NCI-H460 (cell line): ENCODE results near the gene LDLRAD4. TPM values are rescaled to one million over a fixed set of nuclear protein-coding genes. Genes with fewer than 3 reads are reported as not detected.
"Not testable (repeated sequence)": the region's sequence is repeated elsewhere in the genome, so short reads cannot be mapped to it uniquely, and the experiment has no call there.

Source experiments
- DNase-seq: peaks from one replicate; pipeline ENCODE4 v3.0.0-alpha.2; 2016; ENCODE audit warnings: low read depth; ENCODE audit errors: extremely low read depth
- total RNA-seq: library from RNA; depleted of rRNA; stranded (reverse); fragments of >200 nt; shearing (Covaris generic); gene quantifications from 2 replicates; pipeline ENCODE4 v1.2.3, GENCODE V29; 2014

LDLRAD4 gene
- total RNA-seq, 1 experiment from 2014 or later, result not detected

DNA sequence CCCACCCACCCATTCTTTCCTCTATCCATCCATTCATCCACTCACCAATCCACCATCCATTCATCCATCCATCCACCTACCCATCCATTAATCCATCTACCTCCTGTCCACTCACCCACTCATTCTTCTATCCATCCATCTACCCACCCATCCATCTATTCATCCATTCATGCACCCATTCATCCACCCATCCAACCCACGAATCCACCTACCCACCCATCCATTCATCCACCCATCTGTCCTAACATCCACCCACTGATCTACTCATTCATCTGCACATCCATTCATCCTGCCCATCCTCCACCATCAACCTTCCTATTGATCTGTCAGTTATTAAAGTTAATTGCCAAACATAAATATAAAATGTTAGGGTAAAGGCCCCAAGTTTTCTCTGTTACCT lies 25.6 kb downstream of the LDLRAD4 start:
- DNase-seq, result no peak

DNA sequence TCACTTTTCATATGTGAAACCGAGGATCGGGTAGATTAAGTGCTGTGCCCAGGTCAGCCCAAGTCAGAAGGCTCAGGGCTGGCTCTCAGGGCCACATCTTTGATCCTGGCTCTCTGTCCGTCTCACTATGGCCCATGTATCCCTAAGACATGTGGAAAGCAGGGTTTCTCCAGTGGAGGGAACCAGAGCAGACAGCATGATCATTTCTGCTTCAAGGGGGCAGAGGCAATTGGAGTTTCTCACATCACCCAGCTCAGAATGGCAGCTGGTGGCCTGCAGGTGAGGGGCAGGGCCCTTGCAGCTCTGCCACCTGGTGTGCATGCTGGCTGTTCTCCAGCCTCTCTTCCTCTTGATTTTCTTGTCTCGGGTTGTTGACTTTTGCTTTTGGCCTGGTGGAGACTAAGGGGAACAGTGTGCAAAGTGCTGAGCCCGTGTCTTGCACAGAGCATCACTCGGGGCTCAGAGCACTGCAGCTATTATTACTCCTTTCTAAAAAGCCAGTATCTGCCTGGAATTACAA lies 27.0 kb downstream of the LDLRAD4 start:
- no peak for DNase-seq

DNA sequence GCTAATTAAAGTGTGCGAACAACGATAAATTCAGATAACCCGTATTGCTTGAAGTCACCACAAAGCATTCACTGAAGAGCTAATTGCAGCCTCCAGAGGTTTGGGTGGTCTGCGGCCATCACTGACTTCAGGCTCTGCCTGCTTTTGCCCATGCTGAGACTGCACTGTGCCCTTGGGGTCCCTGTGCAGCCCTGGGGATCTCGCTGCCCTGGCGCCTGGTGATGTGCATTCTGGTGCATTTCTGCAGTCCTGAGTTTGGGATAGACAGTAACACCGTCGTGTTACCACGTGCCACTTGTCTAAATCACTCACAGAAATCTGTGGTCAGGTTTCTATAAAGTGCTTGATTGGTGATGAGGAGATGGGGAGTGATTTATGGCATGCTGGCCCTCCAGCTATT lies 27.6 kb downstream of the LDLRAD4 start:
- DNase-seq, result no peak

DNA sequence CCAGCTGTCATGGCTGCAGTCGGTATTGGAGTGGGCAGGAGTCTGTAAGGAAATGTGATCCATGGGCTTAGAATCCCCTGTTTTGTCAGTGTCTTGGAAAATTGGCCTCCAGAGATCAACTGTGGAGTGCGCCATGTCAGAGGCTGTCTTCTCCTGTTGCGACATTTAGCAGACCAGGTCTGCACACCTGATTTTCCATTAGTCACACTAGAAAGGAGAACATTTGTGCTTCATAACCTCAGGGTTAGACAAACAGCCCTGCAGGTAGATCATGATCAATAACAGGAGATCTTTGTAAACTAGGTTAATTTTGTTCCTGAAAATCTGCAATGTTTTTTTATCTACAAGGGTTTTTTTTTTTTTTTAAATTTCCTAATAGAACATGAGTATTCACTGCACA lies 28.0 kb downstream of the LDLRAD4 start:
- DNase-seq, result no peak

DNA sequence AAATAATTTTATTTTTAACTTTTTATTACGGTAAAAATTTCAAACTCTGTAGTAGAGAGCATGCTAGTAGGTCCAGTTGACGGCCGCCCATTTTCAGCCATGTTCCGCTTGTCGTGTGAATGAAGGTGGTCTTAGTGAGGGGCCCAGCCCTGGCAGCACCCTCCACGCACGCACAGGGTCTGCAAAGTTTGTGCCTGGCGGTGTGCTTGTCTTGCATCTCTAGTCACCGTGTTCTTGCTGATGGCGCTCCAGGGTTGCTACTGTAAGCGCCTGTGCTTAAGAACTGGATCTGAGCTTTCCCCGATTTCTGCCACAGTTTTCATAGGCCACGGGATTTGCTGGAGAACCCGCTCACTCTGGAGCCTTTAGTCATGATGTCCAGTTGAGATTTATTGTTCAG lies 28.9 kb downstream of the LDLRAD4 start:
- DNase-seq, result no peak

DNA sequence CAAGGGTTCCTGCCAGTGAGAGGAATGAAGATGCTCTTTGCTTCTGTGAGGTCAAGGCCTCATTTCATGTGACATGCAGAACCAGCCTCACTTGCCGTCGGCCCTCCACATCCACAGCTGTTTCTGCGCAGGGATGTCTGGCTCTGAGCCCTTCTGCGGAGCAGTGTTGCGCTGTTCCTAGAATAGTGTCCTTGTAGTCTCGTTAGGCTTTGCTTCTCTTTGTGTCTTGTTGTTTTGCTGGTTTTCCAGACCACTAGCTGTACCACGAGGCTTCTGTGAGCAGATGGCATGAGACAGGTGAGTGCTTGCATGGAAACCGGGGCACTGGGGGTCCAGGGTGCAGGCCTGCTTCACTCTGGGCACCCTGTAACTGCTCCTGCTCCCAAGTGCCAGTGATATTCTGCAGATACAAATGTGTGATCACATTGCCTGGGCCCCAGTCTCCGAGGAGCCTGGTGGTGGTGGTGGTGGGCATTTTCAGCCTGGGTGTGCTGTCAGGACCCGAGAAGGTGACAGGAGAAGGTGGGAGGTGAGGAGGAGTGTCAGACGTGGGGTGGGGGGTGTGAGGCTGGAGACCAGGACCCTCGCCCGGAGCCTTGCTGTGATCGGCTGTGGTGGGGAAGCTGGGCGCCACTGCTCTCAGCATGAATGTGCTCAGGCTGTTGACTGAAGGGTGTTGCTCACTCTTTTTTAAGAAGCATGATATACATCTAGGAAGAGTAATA lies 34.3 kb downstream of the LDLRAD4 start:
- DNase-seq, result no peak

DNA sequence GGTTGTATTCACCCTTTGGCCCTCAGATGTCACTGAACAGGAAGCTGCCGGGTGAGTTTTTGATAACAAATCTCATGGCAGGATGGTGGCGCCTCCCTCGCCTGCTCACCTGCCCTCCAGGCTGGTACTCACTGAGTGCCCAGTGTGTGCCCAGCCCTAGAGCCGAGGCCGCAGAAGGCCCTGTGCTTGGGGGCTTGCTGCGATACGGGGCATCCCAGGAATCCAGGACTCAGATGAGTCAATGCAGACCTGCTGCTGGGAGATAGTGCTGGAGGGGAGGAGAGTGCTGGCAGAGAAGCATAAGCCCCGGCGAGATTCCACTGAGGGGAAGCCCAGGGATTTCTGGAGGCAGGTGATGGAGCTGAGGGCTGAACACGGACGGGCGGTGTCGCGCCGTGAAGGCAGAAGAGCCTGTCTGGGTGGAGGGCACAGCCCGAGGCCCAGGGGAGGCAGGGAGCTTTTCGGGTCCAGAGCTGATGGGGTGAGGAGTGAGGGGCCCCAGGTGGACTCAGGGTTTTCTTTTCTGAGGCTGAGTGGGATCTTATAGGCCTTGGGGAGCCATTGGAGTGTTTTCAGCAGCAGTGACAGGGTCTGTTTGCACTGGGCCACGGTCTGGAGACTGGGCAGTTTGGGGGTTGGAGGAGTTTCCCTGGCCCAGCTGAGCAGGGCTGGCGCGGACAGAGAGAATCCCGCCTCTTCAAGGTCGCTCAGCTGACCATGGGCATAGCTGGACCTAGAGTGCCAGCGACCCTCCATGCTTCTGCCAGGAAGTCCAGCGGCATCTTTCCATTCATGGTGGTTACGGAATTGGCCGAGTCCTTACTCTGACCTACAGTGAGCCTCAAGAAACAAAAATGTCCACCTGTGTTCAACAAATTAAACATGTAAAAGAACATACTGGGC lies 35.5 kb downstream of the LDLRAD4 start:
- no peak for DNase-seq

DNA sequence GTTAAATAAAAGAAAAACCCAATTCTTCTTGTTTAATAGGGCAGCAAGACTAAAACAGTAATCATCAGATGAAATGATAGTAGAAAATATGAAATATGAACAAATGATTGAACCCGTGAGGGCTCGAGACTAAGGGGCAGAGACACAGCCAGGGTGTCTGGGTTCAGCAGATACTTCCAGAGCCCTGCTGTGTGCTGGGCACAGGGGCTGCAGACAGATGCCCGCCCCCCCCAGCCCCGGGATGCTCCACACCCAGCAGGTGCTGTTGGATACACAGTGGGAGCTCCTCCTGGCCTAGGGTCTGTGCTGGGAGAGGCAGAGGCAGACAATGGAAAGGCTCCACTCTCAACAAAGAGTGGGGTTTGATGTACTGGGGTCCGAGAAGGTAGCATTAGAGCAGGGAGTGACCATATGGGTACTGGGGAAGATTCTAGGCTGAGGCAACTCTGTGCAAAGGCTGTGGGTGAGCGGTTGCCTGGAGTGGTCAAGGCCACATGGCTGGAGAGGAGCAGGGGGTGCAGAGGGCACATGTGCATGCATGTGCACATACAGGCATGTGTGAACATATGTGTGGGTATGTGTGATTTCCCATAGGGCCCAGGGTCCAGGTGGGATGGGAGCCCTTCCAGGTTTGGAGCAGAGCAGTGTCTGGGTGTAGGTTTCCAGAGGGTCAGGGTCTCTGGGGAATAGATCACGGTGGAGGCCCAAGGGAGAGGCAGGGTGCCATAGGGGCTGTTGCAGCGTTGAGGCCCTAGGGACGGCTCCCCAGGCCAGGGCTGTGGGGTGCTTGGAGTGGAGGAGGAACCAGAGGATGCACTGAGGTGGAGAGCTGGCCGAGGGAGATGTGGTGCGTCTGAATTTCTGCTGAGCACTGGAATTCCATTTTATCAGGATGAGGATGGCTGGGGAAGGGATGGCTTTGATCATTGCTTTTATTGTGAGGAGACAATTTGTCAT lies 36.7 kb downstream of the LDLRAD4 start:
- no peak for DNase-seq

DNA sequence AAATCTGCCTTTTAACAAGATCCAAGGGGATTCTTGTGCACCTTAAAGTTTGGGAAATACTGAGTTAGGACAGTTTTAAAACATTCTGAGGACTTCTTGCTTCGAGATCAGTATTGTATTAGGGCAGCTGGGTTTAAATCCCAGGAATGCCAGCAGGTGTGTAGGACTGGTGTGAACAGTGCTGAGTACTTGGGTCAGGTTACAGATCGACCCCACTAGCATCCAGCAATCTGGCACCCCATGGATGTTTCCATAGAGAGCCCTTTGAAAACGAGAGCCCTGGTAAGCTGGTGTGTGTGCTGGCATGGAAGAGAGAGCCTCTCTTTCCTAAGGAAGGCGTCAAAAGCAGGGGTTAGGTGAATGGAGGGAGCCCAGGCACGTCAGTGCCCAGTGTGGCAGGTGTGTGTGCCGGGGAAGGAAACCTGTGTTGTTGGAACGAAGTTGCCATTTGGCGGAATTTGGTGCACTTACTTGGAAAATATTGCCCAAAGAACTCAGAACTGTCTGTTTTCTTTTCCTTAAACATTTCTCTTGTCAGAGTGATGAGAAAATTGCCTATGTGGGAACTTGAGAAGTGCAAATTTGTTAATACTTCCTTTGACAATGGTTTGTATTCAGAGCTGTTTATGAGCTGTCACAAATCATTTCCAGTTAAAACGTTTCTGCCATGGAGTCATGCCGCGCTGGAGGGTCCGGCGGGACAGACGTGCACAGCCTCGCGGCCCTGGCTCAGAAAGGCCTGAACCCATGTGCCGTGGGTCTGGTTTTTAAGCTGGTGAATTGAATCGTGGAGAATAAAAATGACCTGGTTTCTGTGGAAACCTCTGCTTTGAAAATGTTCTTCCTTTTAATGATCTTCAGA lies 38.1 kb downstream of the LDLRAD4 start:
- DNase-seq, result no peak

DNA sequence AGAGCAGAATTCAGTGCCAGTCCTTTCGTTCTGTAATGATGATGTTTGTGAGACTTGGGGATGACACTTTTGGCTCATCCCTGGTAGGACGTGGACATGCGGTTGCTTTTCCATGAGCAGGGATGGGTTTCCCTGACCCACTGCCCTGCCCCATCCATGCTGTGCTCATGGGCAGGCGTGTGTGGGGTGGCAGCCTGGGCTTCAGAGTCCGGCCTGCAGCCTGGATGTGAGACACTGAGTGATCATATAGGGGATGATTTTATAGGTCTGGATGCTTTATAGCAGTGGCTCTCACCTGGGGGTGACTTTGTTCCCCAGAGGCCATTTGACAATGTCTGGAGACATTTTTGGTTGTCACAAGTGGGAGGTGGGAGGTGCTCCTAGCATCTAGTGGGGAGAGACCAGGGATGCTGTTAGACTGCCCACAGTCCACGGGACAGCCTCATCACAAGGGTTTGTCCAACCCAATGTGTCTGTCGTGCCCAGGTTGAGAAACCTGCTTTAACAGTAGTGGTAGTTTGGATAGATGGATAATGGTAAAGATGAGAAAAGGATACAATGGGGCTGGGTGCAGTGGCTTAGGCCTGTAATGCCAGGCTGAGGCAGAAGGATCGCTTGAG lies 38.9 kb downstream of the LDLRAD4 start:
- no peak for DNase-seq

DNA sequence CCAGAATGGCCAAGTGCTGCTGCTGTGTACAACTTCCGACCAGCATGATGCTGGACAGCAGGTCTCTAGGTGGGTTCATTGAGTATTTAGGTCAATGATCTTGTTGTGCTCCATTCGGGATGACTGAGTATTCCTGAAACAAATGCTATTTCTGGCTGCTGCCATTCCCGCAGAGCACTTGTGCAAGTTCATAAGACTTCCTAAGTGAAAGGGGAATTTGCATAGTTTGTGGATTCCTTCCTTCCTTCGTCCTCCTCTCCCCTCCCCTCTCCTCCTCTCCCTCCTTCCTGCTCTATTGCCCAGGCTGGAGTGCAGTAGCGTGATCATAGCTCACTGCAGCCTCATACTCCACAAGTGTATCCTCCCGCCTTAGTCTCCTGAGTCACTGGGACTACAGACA lies 40.4 kb downstream of the LDLRAD4 start:
- DNase-seq, result no peak

DNA sequence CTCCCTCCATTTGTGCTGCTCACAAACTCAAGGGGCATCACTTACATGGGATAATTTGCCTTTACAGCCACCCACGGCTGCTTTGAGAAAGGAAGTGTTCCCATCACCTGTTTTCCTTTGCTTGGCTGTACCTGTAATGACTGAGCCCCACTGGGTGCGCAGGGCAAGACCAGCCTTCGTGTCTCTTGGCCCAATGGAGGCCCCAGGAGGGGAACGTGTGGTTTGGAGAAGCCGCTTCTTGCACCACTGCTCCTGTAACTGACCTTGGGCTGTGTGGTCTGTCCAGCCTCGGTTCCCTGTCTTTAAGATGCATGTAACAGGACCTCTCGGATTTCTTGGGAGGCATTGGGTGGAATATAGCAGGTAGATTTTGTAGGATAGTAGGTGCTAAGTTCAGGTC lies 41.1 kb downstream of the LDLRAD4 start:
- DNase-seq, result no peak

DNA sequence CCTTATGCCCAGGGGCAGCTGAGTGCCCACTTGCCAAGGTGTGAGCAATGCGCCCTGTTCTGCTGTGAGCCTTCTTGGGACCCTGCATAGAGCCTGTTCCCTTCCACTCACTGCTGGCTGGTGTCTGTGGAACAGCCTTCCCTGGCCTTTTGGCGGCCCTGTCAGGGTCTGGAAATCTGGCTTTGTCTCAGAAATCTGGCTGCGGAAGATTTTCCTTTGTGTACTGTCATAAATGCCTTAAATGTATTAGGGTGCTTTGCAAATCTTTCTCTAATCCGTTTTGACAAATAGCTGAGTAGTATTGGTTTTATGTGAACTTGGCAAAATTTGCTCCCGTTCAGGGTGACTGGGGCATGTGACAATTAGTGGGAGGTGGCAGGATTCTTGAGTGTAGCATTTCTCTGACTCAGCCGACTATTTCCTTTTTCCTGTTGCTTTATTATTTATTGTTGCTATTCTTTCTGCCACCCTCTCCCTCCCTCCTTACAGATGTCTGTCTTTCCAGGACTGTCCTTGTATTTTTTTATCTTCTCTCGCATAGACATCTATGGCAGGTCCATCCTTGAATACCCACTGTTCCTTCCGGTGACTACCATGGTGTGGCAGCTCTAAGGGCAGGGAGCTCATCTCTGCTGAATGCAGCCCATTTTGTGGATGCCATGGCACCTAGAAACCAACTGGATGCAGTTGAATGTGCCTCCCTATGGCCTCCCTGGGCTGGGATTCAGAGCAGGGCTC lies 41.8 kb downstream of the LDLRAD4 start:
- no peak for DNase-seq

DNA sequence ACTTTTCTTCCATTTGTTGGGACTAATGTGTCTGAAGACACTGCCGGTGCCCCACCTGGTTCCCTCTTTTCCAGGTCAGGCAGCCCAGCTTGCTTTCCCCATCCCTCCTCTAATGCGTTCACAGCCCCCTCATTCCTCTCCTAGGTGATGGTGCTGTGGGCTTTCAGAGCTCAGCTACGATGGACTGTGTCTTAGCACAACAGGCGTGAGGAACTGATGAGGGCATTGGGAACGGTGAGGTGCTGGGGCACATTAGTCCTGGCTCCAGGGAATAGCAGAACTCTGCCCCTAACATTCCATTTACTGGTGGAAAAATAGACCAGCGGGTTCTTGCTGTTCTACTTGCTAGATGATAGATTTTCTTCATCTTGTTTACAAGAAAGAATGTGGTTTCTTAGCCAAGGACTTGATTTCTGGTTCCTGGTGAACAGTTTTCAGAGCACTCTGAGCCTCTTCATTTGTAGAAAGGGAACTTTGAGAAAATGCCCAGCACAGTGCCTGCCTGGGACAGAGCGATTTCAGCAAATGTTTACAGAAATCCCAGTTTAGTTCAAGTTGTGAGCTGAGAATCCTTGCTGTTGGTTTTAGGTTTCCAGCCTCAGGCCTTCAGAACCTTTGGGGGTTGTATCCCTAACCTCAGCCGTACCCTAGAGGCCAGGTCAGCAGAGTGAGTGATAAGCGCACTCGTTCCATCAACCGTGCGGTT lies 42.5 kb downstream of the LDLRAD4 start:
- no peak for DNase-seq

DNA sequence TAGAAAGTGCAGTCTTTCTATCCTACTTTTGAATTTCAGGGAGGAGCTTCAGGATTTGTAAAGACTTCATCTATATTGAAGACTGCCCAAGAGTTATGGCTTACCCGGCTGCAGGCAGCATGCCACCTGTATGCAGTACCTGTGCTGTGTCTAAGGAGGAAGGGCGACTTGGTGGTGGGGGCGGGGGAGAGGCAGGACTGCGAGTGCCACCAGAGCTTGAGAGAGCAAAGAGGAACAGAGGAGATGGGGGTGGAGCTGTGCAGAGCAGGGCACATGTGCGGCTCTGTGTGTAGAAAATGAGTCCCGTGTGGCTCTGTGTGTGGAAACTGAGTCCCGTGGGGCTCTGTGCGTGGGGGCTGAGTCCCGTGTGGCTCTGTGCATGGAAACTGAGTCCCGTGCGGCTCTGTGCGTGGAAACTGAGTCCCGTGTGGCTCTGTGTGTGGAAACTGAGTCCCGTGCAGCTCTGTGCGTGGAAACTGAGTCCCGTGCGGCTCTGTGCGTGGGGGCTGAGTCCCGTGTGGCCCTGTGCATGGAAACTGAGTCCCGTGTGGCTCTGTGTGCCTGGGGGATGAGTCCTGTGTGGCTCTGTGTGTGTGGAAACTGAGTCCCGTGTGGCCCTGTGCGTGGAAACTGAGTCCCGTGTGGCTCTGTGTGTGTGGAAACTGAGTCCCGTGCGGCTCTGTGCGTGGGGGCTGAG lies 43.2 kb downstream of the LDLRAD4 start:
- no peak for DNase-seq

DNA sequence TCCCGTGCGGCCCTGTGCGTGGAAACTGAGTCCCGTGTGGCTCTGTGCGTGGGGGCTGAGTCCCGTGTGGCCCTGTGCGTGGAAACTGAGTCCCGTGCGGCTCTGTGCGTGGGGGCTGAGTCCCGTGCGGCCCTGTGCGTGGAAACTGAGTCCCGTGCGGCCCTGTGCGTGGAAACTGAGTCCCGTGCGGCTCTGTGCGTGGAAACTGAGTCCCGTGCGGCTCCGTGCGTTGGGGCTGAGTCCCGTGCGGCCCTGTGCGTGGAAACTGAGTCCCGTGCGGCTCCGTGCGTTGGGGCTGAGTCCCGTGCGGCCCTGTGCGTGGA lies 43.8 kb downstream of the LDLRAD4 start:
- not testable (repeated sequence) for DNase-seq
